HG03139 (cell line): ENCODE measurements around the gene UBE2QL1.
A peak's percentile ranks its signal among the peaks of the same experiment; 100 is the strongest.
"Not testable (repeated sequence)": the region's sequence is repeated elsewhere in the genome, so short reads cannot be mapped to it uniquely, and the experiment has no call there.

Experiments
- ATAC-seq: cut with Tn5 transposase; IDR thresholded peaks from one replicate; pipeline ENCODE4 v1.9.1; 2021; ENCODE audit not compliant: unreplicated experiment

Gene UBE2QL1

DNA sequence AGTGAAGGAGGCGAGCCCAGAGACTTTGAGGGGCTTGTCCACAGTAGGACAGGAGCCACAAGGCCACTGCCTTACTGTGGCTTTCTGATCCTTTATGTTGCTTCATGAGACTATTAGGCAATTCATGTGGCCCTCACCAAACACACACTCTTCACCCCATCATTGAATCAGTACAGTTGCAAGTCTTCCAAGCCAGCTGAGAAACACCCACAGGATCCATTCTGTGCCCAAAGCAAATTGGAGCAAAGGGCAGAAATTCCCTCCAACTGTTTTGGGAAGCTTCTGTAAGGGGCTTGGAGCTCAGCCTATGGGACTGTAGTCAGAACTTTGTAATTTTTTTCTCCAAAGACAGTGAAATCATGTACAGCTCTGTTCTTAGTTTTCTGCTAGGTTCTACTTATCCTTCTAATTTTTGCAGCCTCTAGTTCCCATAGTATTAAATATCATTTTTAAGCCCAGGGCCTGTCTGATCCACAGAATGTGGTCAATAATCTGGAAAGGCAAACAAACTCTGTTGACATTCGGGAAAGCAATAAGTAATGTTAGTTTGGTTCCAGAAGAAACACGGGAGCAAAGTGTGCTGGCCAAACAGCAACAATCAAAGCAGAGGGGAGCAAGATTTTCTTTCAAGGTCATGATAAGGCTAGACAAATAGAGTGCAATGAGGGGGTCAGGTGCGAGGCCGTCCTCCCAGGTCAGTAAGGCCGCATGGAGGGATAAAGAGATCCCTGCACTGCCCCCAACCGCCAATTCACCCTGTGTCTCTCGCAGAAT is 47.0 kb downstream of the UBE2QL1 start:
- no peak for ATAC-seq

DNA sequence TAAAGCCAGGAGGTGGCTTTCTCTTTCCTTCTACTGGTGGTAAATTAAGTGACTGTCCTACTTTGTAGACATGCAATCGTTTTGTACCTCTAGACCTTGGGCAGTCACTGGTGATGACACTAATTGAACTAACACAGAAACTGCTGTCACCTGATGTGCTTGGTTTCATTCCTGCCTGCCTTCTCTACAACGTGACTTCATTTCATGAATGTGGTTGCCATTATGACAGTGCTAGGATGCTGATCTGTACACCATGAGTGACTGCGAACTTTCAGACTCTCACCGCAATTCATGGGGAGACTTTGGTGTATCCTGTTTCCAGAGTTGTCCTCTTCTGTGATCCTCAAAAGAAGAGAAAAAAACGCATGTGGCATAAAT is 47.5 kb downstream of the UBE2QL1 start:
- ATAC-seq, result peak; percentile 81

DNA sequence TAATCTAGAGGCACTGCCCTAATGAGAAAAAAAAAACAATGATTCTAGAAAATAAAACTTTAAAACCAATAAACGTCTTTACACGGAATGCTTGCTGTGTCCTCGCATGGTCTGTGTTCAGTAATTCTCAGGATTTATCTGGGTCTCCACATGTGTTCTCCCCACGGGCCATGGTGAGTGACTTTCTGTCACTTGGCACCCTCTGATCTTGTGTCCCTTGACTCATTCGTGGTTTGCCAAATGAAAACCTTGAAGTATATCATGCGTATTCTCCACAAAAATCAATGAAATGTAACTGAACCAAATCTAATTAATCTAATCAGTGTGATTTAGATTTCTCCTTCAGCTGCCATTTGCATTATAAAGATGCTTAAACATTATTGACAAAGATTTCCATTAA is 48.0 kb downstream of the UBE2QL1 start:
- no peak for ATAC-seq

DNA sequence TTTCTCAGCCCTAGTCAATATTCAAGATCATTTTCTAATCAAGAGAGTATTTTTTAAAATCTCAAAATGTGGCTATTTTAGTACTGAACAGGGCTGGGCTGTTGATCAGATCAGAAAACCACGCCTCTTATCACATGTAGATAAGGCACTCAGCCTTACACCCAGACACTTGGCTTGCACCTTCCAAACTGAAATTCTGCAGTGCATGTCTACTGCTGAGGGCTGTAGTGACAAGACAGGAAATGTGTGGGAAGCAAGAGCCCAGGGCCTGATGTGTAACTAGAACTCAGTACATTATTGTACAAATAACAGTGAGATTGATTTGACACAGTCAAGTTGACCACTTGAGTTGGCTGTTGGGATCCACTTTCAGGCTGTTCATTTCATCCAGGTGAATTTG is 48.6 kb downstream of the UBE2QL1 start:
- ATAC-seq, result no peak

DNA sequence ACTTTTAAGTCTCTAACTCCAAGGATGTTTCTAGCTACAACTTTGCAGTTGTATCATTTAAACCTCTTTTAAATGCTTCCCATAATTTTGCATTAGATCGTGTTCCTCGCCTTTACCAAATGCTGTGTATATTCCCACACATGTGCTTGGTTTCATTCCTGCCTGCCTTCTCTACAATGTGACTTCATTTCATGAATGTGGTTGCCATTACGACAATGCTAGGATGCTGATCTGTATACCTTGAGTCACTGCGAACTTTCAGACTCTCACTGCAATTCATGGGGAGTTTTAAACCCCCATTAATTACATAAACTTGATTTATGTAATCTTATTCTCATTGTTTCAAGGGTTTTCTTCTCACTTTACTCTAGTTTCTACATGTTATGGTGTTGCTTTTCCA is 50.3 kb downstream of the UBE2QL1 start:
- no peak for ATAC-seq

DNA sequence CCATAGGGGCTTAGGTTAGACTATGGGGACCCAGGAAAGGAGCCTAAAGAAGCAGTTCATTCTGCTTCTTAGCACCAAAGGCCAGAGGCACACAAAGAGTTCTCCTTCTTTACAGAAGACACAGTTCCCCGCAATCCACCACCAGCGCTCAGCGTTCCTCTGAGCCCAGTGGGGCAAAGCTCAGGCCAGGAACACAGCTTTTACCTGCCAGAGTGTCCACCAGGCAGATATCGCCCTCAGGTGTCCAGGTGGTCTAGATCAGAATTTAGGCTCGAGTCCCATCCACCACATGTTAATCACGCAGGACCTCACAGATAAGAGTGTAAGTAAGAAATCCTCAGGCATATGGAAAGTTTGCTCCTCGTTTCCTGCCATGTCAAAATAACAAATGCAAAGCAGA is 53.0 kb downstream of the UBE2QL1 start:
- ATAC-seq, result no peak

DNA sequence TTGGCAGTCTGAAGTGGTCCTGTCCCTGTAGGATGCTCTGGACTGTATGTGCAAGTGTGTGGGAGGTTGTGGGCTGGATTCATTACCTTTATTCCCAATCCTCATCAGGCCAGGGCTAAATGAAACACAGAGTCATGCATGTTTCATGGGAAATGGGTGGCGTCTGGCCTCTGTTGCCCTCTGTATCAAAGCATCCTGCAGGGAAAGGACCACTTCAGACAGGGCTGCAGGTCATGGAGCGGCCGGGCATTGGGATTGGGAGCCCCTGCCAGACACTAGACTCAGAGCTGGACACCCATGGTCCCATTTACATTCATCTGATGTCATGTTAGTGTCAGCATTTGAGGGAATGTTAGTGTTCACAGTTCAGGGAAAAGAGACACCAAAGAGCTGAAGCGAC is 53.8 kb downstream of the UBE2QL1 start:
- no peak for ATAC-seq

DNA sequence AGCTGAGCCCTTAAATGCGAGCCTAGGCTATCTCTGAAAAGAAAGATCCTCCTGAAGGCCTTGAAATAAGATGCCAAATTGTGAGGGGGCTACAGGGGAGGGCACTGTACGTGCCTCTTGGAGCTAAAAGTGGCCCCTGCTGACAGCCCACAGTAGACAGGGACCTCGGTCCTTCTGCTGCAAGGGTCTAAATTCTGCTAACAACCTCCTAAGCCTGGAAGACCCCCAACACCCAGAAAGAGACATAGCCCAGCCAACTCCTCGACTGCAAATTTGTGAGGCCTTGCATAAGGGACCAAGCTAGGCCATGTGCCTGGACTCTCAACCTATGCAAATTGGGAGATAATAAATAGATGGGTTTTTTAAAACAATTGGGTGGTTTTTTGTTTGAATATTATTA is 54.7 kb downstream of the UBE2QL1 start:
- ATAC-seq, result no peak

DNA sequence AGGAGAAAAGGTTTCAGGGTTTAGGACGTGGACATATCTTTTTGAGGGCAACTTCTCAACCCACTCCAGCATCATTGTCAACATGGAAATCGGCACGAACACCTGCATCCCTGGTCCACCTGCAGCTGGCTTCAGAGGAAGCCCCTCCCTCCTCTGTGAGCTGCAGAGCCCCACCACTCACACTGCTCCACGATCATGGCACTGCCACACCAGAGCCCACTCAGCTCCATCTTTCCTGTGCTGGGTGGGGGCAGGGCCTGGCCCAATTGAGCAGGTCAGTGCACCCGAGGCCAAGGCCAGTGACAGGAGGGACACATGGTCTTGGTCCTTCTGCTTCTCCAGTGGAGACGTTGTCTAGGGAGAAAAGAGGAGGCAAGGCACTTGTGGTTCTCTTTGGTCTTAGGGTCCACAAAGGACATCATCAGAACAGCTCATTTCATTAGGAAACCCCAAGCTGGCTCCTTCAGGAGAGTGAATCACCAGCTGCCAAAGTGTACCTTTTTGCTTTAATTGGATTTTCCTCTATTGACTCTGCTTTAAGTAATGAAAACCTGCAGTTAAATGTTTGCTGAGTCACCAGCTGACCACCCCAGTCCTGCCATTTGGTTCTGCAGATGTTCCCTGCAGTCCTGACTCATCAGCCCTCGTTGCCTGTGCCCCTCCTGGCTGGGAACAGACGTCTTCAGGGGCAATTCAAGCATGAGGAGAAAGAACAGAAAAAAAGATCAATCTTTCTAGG is 56.2 kb downstream of the UBE2QL1 start:
- no peak for ATAC-seq

DNA sequence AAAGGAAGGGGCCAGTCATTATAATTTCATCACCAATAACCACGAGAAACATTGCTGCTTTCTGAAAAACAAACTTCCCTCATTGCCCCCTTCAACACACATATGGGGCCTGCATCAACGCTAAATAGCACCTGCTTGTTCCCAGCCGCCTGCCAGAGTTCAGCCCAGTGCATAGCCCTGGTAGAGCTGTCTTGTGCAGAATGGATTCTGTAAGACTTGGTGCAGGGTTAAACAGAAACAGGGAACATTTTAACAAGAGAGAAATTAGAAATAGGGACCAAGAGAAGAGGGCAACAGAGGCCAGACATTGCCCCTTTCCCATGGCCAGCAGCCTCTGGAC is 56.7 kb downstream of the UBE2QL1 start:
- no peak for ATAC-seq

DNA sequence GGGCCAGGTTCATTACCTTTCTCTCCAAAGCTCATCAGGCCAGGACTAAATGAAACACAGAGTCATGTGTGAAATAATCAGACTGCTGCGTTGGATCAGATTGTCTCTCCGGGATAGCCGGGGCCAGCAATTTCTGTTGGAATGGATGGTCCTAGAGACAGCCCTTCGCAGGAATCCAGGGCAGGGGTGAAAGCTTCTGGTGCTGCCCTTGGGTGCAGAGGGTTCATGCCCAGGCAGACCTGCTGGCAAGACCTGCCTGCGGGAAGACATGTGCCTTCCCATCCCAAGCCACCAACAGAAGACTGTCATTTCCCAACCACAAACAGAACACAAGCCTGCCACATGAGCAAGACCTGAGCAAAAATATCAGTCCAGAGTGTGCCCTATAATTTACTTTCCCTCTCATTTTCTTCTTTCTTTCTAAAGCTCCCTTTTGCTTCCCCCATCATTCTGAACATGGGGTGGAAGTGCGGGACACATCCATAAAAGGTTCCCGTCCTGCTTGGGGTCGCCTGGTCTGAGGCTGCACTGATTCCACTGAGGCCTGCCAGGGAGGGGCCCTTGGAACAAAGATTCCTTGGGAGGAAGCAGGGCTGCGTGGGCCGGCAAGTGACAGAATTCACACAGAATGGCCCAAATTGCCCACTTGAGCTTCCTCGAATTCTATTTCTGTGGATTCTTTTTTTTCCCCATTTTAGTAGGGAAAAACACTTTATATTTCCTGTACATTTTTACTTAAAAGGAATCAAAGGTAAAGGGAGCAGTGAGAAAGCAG is 57.3 kb downstream of the UBE2QL1 start:
- ATAC-seq, result no peak

DNA sequence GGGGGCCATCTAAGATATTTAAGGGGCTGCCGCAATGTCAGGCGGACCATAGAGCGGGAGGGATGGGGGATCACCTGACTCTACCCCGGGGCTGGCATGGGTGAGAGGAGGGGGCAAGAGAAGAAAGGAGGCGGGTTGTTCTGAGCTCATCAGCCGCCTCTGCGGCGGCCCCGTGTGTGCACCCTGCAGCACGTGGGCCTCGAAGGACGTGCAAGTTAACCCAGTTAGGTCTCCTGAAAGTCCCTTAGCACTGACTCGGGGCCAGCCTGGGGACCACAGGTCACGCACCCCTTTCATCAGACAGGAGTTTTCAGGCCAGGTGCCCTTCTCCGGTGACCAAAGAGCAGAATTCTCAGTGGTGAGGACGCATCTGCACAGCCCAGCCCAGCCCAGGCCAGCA is 58.0 kb downstream of the UBE2QL1 start:
- ATAC-seq, result no peak

DNA sequence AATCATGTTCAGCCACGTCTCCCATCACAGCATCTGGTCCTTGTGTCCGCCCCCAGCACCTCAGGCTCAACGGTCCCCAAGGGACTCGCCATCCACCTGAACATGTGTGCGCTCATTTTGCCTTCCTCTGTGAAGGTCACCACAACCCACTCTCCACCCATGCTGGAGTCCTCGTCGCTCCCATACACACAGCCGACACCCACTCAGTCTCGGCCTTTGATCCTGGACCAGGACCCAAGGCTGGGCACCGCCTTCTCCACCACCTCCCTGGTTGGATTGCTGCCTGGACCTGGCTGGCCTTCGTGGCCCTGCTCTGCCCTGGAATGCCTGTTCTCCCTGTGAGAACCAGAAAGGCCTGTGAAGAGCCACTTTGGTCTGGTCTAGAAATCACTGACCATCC is 60.3 kb downstream of the UBE2QL1 start:
- no peak for ATAC-seq

DNA sequence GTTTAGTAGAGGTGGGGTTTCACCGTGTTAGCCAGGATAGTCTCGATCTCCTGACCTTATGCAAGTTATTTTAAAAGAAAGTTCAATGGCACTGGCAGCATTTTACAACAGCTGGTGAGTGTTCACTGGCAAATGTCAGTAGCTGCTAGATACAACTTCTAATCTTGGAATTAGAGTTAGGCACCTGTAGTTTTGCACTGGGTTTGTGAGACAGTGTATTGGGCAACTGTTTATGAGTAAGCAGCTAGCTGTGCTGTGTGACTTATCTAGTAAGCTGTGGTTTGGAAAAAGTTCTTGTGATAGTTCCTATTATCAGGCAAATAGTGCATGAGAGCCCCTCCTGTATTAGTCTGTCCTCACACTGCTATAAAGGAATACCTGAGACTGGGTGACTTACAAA is 61.5 kb downstream of the UBE2QL1 start:
- ATAC-seq, result no peak

DNA sequence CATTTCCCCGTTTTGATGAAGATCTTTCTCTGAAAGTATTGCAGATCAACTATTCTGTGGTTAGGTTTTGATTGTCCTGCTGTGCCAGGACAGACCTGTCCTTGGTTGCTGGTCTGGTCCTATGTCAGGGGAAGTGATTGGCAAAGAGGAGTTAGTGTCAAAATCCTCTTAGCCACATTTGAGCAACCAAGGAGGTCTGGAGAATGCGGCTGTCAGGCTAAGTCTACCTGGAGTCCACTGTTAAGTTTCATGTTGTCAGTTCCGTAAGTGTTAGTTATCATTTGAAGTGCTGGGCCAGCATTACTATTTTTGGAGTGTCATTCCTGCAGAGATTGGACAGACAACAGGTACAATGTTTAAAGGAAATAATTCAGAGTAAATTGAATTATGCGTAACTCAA is 62.3 kb downstream of the UBE2QL1 start:
- ATAC-seq, result no peak

DNA sequence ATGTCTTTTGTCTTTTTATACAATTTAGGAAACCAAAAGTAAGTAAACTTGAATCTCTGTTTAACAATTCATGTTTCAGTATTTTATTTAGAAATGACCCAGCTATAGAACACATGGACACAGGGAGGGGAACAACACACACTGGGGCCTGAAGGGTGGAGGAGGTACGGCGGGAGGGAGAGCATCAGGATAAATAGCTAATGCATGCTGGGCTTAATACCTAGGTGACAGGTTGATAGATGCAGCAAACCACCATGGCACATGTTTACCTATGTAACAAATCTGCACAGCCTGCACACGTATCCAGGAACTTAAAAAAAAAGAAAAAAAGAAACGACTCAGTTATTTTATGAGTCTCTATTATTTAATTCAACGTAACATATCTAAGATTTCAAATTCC is 67.2 kb downstream of the UBE2QL1 start:
- not testable (repeated sequence) for ATAC-seq

DNA sequence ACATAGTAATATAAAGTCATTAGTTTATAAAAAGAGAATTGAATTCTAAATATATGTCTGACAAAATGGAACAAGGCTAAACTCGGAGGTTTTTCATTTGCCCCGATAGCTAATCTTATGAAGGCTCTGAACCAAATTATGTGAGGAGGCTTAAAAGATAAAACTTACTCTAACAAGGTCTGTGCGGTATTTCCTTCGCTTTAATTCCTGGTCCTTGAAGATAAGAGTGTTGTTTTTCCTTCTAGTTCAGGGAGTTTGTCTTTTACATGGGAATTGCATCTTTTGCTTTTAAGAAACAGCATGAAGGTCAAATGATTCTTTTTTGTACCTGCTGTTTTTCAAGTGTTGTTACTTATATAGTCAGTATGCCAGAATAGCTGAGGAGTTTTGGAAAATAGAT is 68.2 kb downstream of the UBE2QL1 start:
- ATAC-seq, result no peak

DNA sequence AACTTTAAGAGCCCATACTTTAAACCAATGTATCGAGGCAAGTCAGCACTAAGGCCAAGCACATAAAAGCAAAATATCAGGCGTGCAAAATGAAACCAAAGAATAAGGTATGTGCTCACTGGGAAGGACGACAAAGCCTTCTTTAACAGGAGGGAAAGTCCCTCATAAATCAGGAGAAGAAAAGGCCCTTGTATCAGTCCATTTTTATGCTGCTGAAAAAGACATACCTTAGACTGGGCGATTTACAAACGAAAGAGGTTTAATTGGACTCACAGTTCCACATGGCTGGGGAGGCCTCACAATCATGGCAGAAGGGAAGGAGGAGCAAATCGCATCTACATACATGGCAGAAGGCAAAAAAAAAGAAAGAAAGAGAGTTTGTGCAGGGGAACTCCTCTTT is 68.9 kb downstream of the UBE2QL1 start:
- no peak for ATAC-seq

DNA sequence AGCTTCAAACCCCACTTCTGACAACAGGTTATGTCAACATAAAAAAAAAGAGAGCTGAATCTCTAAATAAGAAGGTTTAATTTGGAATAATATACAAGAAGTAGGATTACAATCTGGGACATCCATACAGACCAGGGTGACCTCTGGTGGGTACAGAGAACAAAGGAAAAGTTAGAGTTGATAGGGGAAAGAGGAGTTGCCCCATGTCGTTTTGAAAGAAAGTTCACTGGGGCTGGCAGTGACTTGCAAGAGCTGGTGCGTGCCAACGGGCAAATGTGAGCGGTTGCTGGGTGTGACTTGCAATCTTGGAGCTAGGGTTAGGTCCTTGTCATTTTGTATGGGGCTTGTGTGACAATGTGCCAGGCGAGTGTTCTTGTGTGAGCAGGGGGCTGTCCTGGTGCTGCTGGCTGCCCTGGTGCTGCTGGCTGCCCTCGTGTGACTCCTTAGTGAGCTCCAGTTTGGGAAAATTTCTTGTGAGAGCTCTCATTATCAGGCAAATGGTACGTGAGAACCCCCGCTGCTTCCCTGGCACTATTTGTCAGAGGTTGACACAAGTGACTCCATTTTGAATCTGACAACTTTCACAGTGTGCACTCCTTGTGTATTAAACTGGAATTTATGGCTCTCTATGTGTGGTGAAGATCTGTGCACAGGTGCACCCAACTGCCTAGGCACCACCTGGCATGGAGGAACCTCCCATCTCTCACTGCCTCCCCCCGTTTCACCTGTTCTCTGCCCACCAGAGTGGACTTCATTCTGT is 69.8 kb downstream of the UBE2QL1 start:
- ATAC-seq, result no peak

DNA sequence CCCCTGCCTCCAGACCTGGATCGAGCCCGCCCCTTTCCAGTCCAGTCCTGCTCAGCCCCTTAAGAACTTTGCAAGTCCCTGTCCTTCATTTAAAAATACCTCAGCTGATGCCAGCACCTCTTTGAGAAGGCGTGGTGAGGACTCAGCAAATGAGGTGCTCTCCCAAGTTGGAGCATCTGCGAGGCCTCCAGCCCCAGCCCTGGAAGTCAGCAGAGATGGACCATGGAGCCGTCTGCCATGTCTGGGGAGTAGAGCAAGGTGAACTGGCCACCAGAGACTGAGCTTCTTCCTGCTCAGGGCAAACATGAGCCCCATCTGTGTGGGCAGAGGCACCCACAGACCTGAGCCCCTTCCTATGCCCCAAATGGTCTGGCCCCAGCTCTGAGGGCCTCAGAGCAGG is 71.5 kb downstream of the UBE2QL1 start:
- no peak for ATAC-seq

DNA sequence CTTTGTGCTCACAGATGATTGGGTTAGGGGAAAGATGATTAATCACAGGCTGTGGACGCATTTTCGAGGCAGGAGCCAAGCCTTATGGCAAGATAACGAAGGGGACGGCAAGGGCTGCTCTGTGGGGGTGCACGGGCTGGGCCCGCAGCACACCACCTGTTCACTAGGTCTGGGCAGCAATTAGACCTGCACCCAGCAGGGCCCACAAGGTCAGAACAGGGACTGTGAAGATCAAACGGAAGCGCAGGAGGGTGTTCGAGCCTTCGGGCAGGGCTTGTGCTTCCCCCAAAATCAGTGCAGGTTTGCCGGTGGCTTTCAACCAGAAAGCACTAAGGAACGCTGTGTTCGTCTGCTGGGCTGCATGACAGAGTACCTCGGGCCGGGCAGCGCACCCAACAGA is 73.7 kb downstream of the UBE2QL1 start:
- no peak for ATAC-seq
